ENCODE measurements around the gene ZBTB16.

ZBTB16 gene

DNA sequence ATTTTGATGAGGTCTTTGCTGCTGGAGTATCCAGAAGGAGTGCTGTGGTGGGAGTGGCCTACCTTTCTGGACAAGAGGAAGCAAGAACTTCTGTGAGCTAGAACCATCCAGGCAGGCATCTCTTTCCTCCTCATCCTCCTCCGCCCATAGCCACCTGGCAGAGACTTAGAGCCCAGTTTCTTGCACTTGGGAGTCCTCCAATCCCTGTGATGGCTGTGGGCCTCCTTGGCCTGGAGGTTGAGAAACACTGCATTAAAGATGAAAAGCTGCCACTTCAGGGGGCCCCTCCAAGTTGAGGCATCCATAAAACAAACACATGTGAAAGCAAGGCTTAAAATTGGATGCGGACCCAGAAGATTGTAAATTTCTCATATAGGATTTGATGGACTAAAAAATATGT, 110.3 kb downstream of the ZBTB16 start:
- H3K4me3 ChIP-seq (ENCODE audit: low read depth, low read length): peak overlapping the region; percentile 8
- no peak for TF ChIP-seq MYC (IDR thresholded peaks at IDR 0.05; ENCODE audit: low read depth, low read length)
- TF ChIP-seq POLR2A (IDR thresholded peaks at IDR 0.05; ENCODE audit: extremely low read depth, insufficient read length): no peak
- TF ChIP-seq, protein P1, sequence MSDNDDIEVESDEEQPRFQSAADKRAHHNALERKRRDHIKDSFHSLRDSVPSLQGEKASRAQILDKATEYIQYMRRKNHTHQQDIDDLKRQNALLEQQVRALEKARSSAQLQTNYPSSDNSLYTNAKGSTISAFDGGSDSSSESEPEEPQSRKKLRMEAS (IDR thresholded peaks at IDR 0.05; ENCODE audit: low read depth, low read length): no peak
- TF ChIP-seq, protein P2, sequence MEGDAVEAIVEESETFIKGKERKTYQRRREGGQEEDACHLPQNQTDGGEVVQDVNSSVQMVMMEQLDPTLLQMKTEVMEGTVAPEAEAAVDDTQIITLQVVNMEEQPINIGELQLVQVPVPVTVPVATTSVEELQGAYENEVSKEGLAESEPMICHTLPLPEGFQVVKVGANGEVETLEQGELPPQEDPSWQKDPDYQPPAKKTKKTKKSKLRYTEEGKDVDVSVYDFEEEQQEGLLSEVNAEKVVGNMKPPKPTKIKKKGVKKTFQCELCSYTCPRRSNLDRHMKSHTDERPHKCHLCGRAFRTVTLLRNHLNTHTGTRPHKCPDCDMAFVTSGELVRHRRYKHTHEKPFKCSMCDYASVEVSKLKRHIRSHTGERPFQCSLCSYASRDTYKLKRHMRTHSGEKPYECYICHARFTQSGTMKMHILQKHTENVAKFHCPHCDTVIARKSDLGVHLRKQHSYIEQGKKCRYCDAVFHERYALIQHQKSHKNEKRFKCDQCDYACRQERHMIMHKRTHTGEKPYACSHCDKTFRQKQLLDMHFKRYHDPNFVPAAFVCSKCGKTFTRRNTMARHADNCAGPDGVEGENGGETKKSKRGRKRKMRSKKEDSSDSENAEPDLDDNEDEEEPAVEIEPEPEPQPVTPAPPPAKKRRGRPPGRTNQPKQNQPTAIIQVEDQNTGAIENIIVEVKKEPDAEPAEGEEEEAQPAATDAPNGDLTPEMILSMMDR (IDR thresholded peaks at IDR 0.05; ENCODE audit: low read depth, low read length): no peak
- DNase-seq (ENCODE audit: low read depth): peak; percentile 77

DNA sequence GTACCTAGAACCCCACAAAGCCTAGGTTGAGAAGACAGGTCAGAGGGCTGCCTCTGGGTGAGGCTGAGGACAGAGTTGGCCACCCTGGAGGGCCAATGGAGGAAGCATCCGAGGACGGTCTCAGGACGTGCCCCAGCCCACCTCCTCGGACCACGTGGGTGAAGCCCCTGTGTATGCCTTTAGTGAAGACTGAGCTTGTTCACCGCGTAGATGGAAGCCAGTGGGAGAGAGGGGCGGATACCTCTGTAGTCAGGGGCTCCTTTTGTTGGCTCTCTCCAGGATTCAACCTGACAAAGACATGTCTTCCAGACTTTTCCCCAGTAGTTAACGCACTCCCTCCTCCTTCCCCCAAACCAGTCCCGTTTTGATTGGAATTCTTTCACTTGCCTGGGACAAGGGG, 110.7 kb downstream of the ZBTB16 start:
- TF ChIP-seq MYC (IDR thresholded peaks at IDR 0.05; ENCODE audit: low read depth, low read length) (no peak), POLR2A (IDR thresholded peaks at IDR 0.05; ENCODE audit: extremely low read depth, insufficient read length) (no peak)
- TF ChIP-seq, protein P2 (IDR thresholded peaks at IDR 0.05; ENCODE audit: low read depth, low read length): no peak
- TF ChIP-seq, protein P1 (IDR thresholded peaks at IDR 0.05; ENCODE audit: low read depth, low read length): no peak
- no peak overlapping the region for H3K4me3 ChIP-seq (ENCODE audit: low read depth, low read length)
- DNase-seq (ENCODE audit: low read depth): no peak

DNA sequence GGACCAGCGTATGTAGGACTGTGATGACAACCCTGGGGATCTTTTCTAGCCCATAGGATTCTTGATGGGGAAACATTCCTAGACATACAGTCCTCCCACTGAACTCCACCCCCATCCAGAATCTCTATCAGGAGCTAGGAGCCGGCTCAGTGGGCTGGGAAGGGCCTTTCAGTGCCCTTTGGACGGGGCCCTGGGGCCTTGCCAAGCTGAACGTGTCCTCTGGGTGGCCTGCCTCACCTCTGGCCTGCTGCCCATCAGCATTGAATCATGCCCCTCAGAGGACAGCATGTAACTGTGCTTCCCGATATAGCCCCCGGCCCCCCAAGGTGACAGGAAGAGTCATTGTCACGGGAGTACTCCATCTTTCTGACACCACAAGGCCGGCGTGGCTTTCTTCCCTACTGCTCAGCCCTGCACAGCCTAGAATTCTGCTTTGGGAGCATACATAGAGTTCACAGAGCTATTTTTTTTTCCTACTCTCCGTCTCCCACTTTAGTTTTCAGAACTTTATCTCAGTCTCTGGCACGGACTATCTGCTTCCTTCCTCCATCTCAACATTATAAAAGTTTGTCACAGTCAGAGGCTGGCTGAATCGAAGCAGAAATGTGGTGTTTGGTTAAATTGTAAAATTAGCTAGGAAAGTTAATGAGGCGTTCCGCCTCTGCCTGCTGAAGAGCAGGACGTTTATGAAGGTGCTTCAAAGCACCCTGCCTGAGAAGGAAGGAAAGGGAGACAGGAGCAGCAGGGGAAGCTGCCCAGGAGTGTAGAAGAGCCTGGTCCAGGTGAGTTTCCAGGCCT, 111.9 kb downstream of the ZBTB16 start:
- no peak for DNase-seq (ENCODE audit: low read depth)
- H3K4me3 ChIP-seq (ENCODE audit: low read depth, low read length): no peak overlapping the region
- TF ChIP-seq, protein P2 (IDR thresholded peaks at IDR 0.05; ENCODE audit: low read depth, low read length): no peak
- TF ChIP-seq POLR2A (IDR thresholded peaks at IDR 0.05; ENCODE audit: extremely low read depth, insufficient read length) (no peak), MYC (IDR thresholded peaks at IDR 0.05; ENCODE audit: low read depth, low read length) (no peak)
- TF ChIP-seq, protein P1 (IDR thresholded peaks at IDR 0.05; ENCODE audit: low read depth, low read length): no peak

DNA sequence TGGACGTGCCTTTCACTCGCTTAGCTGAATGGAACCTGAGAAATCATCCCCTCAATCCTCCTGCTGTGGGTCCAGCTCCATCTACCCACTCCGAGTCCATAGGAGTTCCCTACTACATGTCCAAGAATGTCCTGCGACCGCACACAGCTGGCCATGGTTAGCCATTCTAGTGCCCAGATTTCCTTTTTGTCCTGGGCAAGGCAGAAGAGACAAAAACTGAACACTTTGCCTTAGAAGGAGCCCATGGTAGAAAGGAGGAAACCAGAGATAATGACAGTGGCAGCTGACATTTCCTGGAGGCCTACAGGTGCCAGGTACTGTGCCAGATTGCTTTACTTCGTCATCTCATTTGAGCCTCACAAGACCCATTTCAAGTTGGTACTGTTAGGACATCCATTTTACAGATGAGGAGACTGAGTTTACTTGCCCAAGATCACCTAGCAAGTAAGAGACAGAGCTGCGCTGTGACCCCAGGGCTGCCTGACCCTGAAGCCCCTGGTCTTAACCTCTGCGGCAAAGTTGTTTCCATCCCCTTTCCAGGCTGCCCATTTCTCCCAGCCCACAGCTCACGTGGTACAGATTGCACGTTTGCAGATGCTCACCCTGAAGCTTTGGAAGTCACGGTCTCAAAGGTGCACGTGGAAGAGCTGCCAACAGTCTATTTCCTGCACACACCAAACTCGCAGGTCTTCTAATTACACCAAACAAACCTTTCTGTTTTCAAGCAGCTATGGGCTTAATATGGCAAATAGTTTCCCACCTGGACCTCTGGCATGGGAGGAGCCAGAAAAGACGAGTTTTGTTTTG, 112.7 kb downstream of the ZBTB16 start:
- DNase-seq (ENCODE audit: low read depth): no peak
- H3K4me3 ChIP-seq (ENCODE audit: low read depth, low read length): no peak overlapping the region
- TF ChIP-seq, protein P1 (IDR thresholded peaks at IDR 0.05; ENCODE audit: low read depth, low read length): no peak
- TF ChIP-seq MYC (IDR thresholded peaks at IDR 0.05; ENCODE audit: low read depth, low read length): no peak
- TF ChIP-seq, protein P2 (IDR thresholded peaks at IDR 0.05; ENCODE audit: low read depth, low read length): no peak
- no peak for TF ChIP-seq POLR2A (IDR thresholded peaks at IDR 0.05; ENCODE audit: extremely low read depth, insufficient read length)

DNA sequence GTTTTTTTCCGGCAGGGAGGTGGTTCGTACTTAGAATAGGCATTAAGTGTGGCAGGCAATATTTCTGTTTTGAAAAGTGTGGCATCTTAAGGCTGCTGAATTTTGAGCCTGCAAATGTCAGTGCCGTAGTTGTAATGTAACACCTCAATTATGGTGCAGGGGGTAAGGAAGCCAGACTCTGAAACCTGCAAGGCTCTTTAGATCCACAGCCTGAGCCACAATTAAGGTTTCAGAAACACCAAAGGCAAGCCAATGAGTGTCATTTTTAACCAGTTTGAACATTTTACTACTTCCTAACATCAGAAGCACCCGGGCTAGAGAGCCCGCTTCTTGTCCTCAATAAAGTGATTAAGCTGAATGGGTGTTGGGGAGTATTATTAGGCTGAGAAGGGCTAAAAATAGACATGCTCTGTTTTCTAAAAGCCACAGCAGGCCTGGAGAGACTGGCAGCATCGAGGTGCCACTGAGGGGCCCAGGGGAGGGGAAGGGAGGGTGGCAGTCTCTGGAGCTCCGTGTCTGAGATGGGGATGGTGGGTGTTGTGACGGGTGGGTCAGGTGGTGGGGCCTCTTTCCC, 113.4 kb downstream of the ZBTB16 start:
- TF ChIP-seq MYC (IDR thresholded peaks at IDR 0.05; ENCODE audit: low read depth, low read length): no peak
- TF ChIP-seq, protein P2 (IDR thresholded peaks at IDR 0.05; ENCODE audit: low read depth, low read length): no peak
- no peak for TF ChIP-seq POLR2A (IDR thresholded peaks at IDR 0.05; ENCODE audit: extremely low read depth, insufficient read length)
- TF ChIP-seq, protein P1 (IDR thresholded peaks at IDR 0.05; ENCODE audit: low read depth, low read length): no peak
- DNase-seq (ENCODE audit: low read depth): no peak
- H3K4me3 ChIP-seq (ENCODE audit: low read depth, low read length): no peak overlapping the region

Data from NB4 (cell line).